H1 (cell line): ENCODE measurements around the gene HTATIP2. TPM values are rescaled to one million over a fixed set of nuclear protein-coding genes. Genes with fewer than 3 reads are reported as not detected.

Experiments
- BCL11A ChIP-seq, 2 experiments: IDR thresholded peaks; one replicate each; pipeline ENCODE4 v1.6.1; 2011; ENCODE audit warnings: low read depth in 2 of 2, low read length in 2 of 2, mild to moderate bottlenecking in 2 of 2
- CEBPB ChIP-seq: IDR thresholded peaks from 2 replicates; pipeline ENCODE4 v1.6.1; 2012; ENCODE audit warnings: low read depth, low read length
- CTBP2 ChIP-seq: IDR thresholded peaks from 2 replicates; pipeline ENCODE4 v1.7.0; 2011; ENCODE audit warnings: borderline replicate concordance, mild to moderate bottlenecking, moderate library complexity, mixed read lengths, low read length; ENCODE audit not compliant: insufficient read depth, insufficient read length
- EP300 ChIP-seq, 2 experiments: IDR thresholded peaks; 1 replicate in 1 of 2; 2 replicates in 1 of 2; pipeline ENCODE4 v1.6.1; 2011 to 2012; ENCODE audit warnings: low read depth in 2 of 2, low read length in 2 of 2, mild to moderate bottlenecking in 2 of 2, borderline replicate concordance in 1 of 2, inconsistent platforms in 1 of 2, moderate library complexity in 1 of 2
- KDM1A ChIP-seq: fragments of 200-600, 300-600 bp; sonication (generic); IDR thresholded peaks from 2 replicates; pipeline ENCODE4 v1.7.1; 2016; ENCODE audit warnings: mild to moderate bottlenecking, low read length, borderline replicate concordance
- KDM5A ChIP-seq: fragments of 200-600 bp; IDR thresholded peaks from 2 replicates; pipeline ENCODE4 v1.7.1; 2012; ENCODE audit warnings: mild to moderate bottlenecking, low read length, inconsistent platforms, mixed read lengths
- RFX5 ChIP-seq: IDR thresholded peaks from 2 replicates; pipeline ENCODE4 v1.6.1; 2011; ENCODE audit warnings: low read depth, low read length, improper control_type of control experiment, borderline replicate concordance
- RNF2 ChIP-seq: fragments of 200-900, 300-1000 bp; sonication (generic); IDR thresholded peaks from 2 replicates; pipeline ENCODE4 v1.7.1; 2016; ENCODE audit warnings: borderline replicate concordance, low read depth, mild to moderate bottlenecking, antibody characterized with exemption, low read length; ENCODE audit not compliant: poor library complexity, severe bottlenecking; ENCODE audit errors: missing control alignments
- SIRT6 ChIP-seq: IDR thresholded peaks from one replicate; pipeline ENCODE4 v1.7.1; 2012; ENCODE audit warnings: low read length, inconsistent platforms
- SP1 ChIP-seq: IDR thresholded peaks from 2 replicates; pipeline ENCODE4 v1.6.1; 2011; ENCODE audit warnings: low read depth, low read length
- TAF7 ChIP-seq: optimal IDR thresholded peaks from 2 replicates; pipeline ENCODE3; 2011; ENCODE audit warnings: low read depth, mild to moderate bottlenecking, inconsistent platforms, low read length, moderate library complexity, borderline replicate concordance
- TCF12 ChIP-seq: IDR thresholded peaks from 2 replicates; pipeline ENCODE4 v1.6.1; 2011; ENCODE audit warnings: low read depth, mild to moderate bottlenecking, low read length
- polyA plus RNA-seq, 7 experiments: library from polyadenylated mRNA; depleted of rRNA in 3 of 7; stranded (reverse) in 5 of 7; unstranded in 2 of 7; fragments of >200 nt in 5 of 7; fragments of 200-250 nt in 2 of 7; gene quantifications; 1 replicate in 5 of 7; 2 replicates in 1 of 7; 4 replicates in 1 of 7; pipeline versions ENCODE4 v1.2.1 to v1.2.3, GENCODE V29; 2011 to 2013; ENCODE audit warnings: missing spikeins in 2 of 7, mixed read lengths in 2 of 7
- total RNA-seq: library from RNA; stranded (reverse); fragmentation: NEBNext Ultra II Directional; extraction: Animal tissue kit (Norgen Biotek cat#: 25700); gene quantifications from 2 replicates; pipeline ENCODE4 v1.2.1, GENCODE V29; 2021
- TF ChIP-seq, protein P1 (sequence below): IDR thresholded peaks from 2 replicates; pipeline ENCODE4 v1.6.1; 2011; ENCODE audit warnings: low read depth, mild to moderate bottlenecking, low read length; ENCODE audit not compliant: insufficient read depth
- TF ChIP-seq, protein P2 (sequence below): IDR thresholded peaks from 2 replicates; pipeline ENCODE4 v1.6.1; 2012; ENCODE audit warnings: low read length, inconsistent platforms

HTATIP2 gene
- total and polyA plus RNA-seq, 2 of the 8 experiments (the other 6 are each of a cell fraction or from before 2014, with no cell fraction given) = 22.6 to 33.1 TPM

DNA sequence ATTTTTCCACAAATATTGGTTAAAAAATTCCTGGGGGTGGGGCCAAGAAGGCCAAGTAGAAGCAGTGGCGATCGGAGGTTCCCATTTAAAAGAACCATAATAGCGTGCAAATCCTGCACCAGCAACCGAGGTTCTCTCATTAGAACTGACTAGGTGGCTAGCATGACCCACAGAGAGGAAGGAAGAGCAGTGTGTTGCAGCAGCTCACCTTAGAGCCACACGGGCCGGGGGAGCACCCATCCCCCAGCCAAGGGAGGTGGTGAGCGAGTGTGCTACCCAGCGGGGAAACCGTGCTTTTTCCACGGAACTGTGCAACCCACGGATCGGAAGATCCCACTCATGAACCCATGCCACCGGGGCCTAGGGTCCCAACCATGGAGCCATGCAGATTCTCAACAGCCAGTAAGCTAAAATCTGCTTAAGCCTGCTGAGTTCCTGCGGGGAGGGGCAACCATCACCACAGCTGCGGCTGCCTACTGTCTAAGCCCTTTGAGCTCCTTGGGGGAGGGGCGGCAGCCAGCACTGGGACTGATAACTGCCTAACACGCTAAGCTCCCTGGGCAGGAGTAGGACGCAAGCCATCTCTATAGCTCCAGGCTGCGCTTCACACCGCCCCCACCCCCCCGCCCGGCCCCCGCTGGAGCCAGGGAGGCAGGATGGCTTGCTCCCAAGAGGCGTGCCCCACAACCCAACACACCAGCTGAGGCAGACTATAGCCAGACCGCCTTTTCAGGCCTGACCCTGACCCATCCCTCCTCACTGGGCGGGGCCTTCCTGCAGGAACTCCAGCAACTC, 21.0 kb upstream of the HTATIP2 start (continued):
- TF ChIP-seq, protein P1, sequence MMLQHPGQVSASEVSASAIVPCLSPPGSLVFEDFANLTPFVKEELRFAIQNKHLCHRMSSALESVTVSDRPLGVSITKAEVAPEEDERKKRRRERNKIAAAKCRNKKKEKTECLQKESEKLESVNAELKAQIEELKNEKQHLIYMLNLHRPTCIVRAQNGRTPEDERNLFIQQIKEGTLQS = no peak
- no peak for TF ChIP-seq CEBPB
- no peak for TF ChIP-seq BCL11A (IDR thresholded peaks at IDR 0.05; ENCODE audit: low read depth in 2 of 2, low read length in 2 of 2)
- peak; percentile 72 for TF ChIP-seq SP1
- no peak for TF ChIP-seq KDM5A
- no peak for TF ChIP-seq TAF7
- TF ChIP-seq SIRT6 = no peak
- TF ChIP-seq RNF2 = no peak
- TF ChIP-seq TCF12 = peak; percentile 90
- TF ChIP-seq, protein P2, sequence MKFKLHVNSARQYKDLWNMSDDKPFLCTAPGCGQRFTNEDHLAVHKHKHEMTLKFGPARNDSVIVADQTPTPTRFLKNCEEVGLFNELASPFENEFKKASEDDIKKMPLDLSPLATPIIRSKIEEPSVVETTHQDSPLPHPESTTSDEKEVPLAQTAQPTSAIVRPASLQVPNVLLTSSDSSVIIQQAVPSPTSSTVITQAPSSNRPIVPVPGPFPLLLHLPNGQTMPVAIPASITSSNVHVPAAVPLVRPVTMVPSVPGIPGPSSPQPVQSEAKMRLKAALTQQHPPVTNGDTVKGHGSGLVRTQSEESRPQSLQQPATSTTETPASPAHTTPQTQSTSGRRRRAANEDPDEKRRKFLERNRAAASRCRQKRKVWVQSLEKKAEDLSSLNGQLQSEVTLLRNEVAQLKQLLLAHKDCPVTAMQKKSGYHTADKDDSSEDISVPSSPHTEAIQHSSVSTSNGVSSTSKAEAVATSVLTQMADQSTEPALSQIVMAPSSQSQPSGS = no peak
- peak; percentile 57; the same call in 1 of the 2 replicates for TF ChIP-seq KDM1A
- TF ChIP-seq EP300 (IDR thresholded peaks at IDR 0.05; ENCODE audit: borderline replicate concordance in 1 of 2, low read depth in 2 of 2, low read length in 2 of 2) = peak in 1 of 2 experiments; percentile 31; a peak in 1 of 3 replicates
- TF ChIP-seq RFX5 = no peak
- TF ChIP-seq CTBP2 = no peak
